ENCODE measurements around the gene DMD. TPM values are rescaled to one million over a fixed set of nuclear protein-coding genes. Genes with fewer than 3 reads are reported as not detected.

DMD gene
- total RNA-seq, 1 donor from 2014 or later = 23.9 TPM

- DNase-seq (ENCODE audit: low spot score, unreplicated experiment) = no peak
- H3K27me3 Mint-ChIP-seq = no peaks in the 10 kb centered on the region
- no peaks in the 10 kb centered on the region for H3K36me3 Mint-ChIP-seq (ENCODE audit: insufficient read depth)
- H3K27ac Mint-ChIP-seq = no peak overlapping the region
- H3K4me1 Mint-ChIP-seq (ENCODE audit: low read depth) = no peaks in the 10 kb centered on the region
- H3K4me3 Mint-ChIP-seq (ENCODE audit: low read depth) = no peak overlapping the region
- peaks cover 5% of the 10 kb centered on the region for H3K9me3 Mint-ChIP-seq (ENCODE audit: low read depth)
- no peak for TF ChIP-seq CTCF (IDR thresholded peaks at IDR 0.05; ENCODE audit: unreplicated experiment)
These were observed 1639.0 kb downstream of the DMD start for GRCh38 chrX:31572360-31572759.

GRCh38 chrX:31570658-31571057, 1640.7 kb downstream of the DMD start:
- H3K4me3 Mint-ChIP-seq (ENCODE audit: low read depth) = no peak overlapping the region
- DNase-seq (ENCODE audit: low spot score, unreplicated experiment) = no peak
- no peaks in the 10 kb centered on the region for H3K36me3 Mint-ChIP-seq (ENCODE audit: insufficient read depth)
- H3K27ac Mint-ChIP-seq = no peak overlapping the region
- no peaks in the 10 kb centered on the region for H3K27me3 Mint-ChIP-seq
- peaks cover 5% of the 10 kb centered on the region for H3K9me3 Mint-ChIP-seq (ENCODE audit: low read depth)
- no peaks in the 10 kb centered on the region for H3K4me1 Mint-ChIP-seq (ENCODE audit: low read depth)
- no peak for TF ChIP-seq CTCF (IDR thresholded peaks at IDR 0.05; ENCODE audit: unreplicated experiment)

GRCh38 chrX:31563792-31564191, 1647.6 kb downstream of the DMD start:
- Mint-ChIP-seq H3K4me1 (ENCODE audit: low read depth) (no peaks in the 10 kb centered on the region), H3K4me3 (ENCODE audit: low read depth) (no peak overlapping the region), H3K27me3 (no peaks in the 10 kb centered on the region), H3K9me3 (ENCODE audit: low read depth) (peaks cover 13% of the 10 kb centered on the region), H3K36me3 (ENCODE audit: insufficient read depth) (peaks cover 2% of the 10 kb centered on the region), H3K27ac (no peak overlapping the region)
- DNase-seq (ENCODE audit: low spot score, unreplicated experiment) = no peak
- no peak for TF ChIP-seq CTCF (IDR thresholded peaks at IDR 0.05; ENCODE audit: unreplicated experiment)

- H3K27ac Mint-ChIP-seq = no peak overlapping the region
- no peaks in the 10 kb centered on the region for H3K4me1 Mint-ChIP-seq (ENCODE audit: low read depth)
- no peaks in the 10 kb centered on the region for H3K27me3 Mint-ChIP-seq
- DNase-seq (ENCODE audit: low spot score, unreplicated experiment) = no peak
- H3K4me3 Mint-ChIP-seq (ENCODE audit: low read depth) = no peak overlapping the region
- H3K36me3 Mint-ChIP-seq (ENCODE audit: insufficient read depth) = peaks cover 2% of the 10 kb centered on the region
- peaks cover 30% of the 10 kb centered on the region for H3K9me3 Mint-ChIP-seq (ENCODE audit: low read depth)
- no peak for TF ChIP-seq CTCF (IDR thresholded peaks at IDR 0.05; ENCODE audit: unreplicated experiment)
These were observed 1655.8 kb downstream of the DMD start for GRCh38 chrX:31555506-31555905.

- H3K27me3 Mint-ChIP-seq = no peaks in the 10 kb centered on the region
- TF ChIP-seq CTCF (IDR thresholded peaks at IDR 0.05; ENCODE audit: unreplicated experiment) = no peak
- DNase-seq (ENCODE audit: low spot score, unreplicated experiment) = no peak
- no peak overlapping the region for H3K27ac Mint-ChIP-seq
- no peak overlapping the region for H3K4me3 Mint-ChIP-seq (ENCODE audit: low read depth)
- no peaks in the 10 kb centered on the region for H3K4me1 Mint-ChIP-seq (ENCODE audit: low read depth)
- peaks cover 18% of the 10 kb centered on the region for H3K9me3 Mint-ChIP-seq (ENCODE audit: low read depth)
- H3K36me3 Mint-ChIP-seq (ENCODE audit: insufficient read depth) = no peaks in the 10 kb centered on the region
These were observed 1659.4 kb downstream of the DMD start for GRCh38 chrX:31551913-31552312.
